HG03060 (cell line): ENCODE measurements around the gene ITGAE.
"Not testable (repeated sequence)": the region's sequence is repeated elsewhere in the genome, so short reads cannot be mapped to it uniquely, and the experiment has no call there.

ENCODE experiments used
- ATAC-seq: cut with Tn5 transposase; IDR thresholded peaks from one replicate; pipeline ENCODE4 v1.9.1; 2021; ENCODE audit warnings: low read depth, moderate number of reproducible peaks; ENCODE audit not compliant: unreplicated experiment

Gene ITGAE

DNA sequence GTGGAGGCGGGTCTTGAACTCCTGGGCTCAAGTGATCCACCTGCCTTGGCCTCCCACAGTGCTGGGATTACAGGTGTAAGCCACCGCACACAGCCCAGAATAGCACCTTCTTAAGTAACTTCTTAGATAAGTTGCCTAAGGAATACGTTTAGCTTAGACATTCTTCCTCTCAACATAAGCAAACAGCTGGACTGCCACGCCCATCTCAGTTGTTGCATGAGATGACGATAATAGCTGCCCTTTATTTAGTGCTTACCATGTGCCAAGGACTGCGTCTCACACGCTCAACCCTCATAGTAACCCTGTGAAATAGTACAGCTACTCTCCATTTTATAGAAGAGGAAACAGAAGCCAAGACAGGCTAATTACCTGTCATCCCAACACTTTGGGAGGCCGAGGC lies 65.5 kb downstream of the ITGAE start:
- no peak for ATAC-seq

GRCh38 chr17:3734911-3735276 lies 66.1 kb downstream of the ITGAE start:
- not testable (repeated sequence) for ATAC-seq

- no peak for ATAC-seq
These were observed 68.8 kb downstream of the ITGAE start for GRCh38 chr17:3732210-3732621.

DNA sequence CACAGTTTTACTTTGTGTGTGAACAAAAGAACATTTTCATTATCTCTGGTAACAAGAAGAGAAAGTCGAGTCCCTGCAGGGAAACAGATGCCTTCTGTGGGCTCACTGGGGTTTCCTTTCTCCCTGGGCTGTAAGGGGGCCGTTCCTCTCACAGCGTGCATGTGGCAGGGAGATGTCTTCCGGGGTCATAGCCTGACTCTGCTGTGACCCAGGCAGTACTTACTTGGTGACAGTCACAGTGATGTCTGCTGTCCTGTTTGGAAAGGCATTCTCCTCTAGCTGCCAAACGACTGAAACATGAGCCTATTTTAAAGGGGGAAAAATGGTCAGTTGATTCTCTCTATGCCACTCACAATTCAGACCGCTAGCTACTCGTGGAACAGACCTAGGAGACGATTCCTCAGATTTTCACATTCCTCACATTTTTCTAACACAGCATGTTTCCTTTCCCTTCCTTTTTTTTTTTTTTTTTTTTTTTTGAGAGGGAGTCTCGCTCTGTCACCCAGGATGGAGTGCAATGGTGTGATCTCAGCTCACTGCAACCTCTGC lies 70.0 kb downstream of the ITGAE start:
- ATAC-seq: no peak

DNA sequence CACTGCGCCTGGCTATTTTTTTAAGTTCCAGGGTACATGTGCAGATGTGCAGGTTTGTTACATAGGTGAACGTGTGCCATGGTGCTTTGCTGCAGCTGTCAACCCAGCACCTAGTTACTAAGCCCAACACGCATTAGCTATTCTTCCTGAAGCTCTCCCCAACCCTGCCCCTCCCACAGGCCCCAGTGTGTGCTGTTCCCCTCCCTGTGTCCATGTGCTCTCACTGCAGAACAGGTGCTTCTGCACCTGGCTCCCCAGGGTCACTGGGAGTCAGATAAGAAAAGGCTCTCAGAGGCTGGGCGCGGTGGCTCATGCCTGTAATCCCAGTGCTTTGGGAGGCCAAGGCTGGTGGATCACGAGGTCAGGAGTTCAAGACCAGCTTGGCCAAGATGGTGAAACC lies 71.1 kb downstream of the ITGAE start:
- no peak for ATAC-seq

GRCh38 chr17:3728099-3728498 lies 72.9 kb downstream of the ITGAE start:
- ATAC-seq: not testable (repeated sequence)

DNA sequence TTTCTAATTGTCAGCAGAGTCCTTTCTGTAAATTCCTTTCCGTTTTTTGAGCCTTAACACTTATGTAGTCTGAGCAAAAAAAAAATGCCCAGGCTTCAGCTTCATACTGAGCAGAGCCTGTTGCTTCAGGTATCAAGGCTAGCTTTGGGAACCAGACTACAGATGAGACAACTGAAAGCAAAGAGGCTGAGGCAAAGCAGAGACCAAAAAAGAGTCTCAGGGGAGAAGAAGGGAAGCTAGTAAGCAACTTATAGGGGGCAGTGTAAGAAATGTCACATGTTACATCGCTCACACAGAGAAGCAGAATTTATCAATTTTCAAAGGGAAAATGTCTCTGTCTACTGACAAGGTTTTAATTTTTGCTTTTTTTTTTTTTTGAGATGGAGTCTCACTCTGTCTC lies 73.9 kb downstream of the ITGAE start:
- no peak for ATAC-seq

- ATAC-seq: no peak
These were observed 76.5 kb downstream of the ITGAE start for GRCh38 chr17:3724378-3725077.

- ATAC-seq: peak; percentile 73
These were observed 77.2 kb downstream of the ITGAE start, which contains the start of gene HASPIN for GRCh38 chr17:3723556-3724377. Gene HASPIN, plus strand, starts transcription at chr17:3723903. Its CDS starts 33 bp downstream, at chr17:3723936.

DNA sequence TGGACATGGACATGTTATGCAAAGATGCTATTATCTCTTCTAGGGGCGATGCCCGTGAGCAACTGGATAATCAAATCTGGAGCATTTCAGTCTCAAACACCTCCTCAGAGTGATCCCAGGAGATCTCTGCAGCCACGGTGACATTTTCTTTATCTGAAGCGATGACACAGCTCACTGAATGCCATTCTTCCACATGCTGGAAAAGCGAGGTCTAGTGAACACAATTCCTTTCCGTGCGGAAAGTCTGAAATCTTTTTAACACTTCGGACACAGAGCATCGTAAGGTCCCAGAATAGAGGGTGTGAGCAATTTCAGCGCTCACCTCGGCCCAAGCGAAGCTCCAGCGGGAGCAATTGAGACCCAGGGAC lies 77.8 kb downstream of the ITGAE start:
- no peak for ATAC-seq

DNA sequence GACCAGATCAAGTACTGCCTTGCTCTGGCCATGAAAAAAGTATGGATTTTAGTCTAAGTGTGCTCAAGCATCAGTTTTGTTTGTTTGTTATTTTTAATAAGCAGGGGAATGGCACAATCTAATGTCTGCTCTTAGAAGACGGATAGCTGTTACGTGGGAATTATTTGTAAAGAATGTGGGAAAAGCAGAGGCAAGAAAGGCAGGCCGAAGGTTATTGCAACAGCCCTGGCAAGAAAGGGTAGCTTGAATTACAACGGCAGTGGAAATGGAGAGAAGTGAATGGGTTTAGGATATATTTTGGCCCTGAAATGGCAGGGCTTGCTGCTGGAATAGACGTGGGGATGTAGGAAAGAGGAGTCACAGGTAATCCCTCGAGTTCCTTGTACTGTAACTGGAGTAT lies 78.3 kb downstream of the ITGAE start:
- no peak for ATAC-seq

DNA sequence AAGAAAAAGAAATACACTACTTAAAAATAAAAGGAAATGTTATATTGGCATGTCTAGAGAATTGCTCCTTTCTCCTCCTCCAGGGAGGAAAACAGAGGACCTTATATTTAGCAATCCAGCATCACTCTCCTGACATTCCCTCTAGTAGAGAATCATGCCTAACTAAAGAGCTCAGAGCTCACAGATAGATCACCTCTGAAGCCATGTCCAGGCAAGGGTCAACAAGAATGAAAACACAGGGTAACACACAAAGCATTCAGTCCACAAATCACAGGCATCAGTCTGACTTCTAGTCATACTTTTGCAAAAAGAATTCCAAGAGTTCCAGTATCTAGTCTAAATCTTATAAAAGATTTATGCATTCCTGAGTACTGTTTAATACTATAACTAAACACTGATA lies 81.7 kb downstream of the ITGAE start:
- ATAC-seq: no peak

DNA sequence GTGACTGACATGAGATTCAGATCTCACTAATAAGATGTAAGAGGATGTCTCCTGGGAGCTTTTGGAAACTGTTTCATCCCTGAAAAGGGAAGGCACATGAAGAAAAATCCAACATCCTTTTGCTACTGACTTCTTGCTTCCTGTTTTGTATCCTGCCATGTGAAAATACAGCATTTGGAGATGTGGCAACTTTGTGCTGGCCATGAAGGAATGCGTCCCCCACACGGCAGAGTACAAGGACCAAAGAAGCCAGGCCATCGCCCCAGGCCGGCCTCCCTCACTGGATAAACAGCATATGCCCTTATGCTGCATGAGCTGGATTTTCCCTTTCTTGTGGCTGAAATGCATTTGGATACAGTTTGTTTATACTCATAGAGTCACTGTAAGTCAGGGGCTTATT lies 82.8 kb downstream of the ITGAE start:
- ATAC-seq: no peak

GRCh38 chr17:3715296-3715695 lies 85.7 kb downstream of the ITGAE start:
- ATAC-seq: no peak

DNA sequence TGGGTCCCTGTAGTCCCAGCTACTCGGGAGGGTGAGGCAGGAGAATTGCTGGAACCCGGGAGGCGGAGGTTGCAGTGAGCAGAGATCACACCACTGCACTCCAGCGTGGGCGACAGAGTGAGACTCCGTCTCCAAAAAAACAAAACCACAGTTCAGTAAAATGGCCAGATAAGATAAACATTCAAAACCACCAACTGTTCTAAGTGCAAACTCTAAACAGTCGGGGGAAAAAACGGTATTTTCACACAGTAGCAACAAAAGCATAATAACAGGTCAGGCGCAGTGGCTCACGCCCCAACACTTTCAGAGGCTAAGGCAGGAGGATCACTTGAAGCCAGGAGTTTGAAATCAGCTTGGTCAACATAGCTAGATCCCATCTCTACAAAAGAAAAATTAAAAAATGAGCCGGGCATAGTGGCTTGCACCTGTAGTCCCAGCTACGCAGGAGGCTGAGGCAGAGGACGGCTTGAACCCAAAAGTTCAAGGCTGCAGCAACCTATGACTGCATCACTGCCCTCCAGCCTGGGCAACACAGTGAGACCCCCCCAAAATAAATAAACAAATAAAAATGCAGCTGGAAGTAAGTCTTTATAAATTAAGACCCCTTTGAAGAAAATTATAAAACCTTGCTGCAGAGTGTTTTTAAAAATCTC lies 88.1 kb downstream of the ITGAE start:
- no peak for ATAC-seq

- ATAC-seq: peak; percentile 94
These were observed 90.0 kb downstream of the ITGAE start for GRCh38 chr17:3710951-3711383.

- no peak for ATAC-seq
These were observed 92.6 kb downstream of the ITGAE start for GRCh38 chr17:3708366-3708765.

DNA sequence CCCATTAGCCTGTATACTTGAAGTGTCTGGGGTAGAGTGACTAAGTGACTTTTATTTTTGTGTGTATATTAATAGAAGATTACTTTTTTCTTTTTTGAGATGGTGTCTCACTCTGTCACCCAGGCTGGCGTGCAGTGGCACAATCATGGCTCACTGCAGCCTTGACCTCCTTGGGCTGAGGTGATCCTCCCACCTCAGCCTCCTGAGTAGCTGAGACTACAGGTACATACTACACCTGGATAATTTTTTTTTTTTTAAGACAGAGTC lies 95.3 kb downstream of the ITGAE start:
- not testable (repeated sequence) for ATAC-seq

- ATAC-seq: no peak
These were observed 95.9 kb downstream of the ITGAE start for GRCh38 chr17:3704931-3705717.

DNA sequence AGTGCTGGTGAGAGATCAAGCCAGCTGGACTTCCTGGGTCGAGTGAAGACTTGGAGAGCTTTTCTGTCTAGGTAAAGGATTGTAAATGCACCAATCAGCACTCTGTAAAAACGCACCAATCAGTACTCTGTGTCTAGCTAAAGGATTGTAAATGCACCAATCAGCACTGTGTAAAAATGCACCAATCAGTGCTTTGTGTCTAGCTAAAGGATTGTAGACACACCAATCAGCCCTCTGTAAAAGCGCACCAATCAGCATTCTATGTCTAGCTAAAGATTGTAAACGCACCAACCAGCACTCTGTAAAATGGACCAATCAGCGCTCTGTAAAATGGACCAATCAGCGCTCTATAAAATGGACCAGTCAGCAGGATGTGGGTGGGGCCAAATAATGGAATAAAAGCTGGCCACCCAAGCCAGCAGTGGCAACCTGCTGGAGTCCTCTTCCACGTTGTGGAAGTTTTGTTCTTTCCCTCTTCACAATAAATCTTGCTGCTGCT lies 98.9 kb downstream of the ITGAE start:
- not testable (repeated sequence) for ATAC-seq
